ENCODE measurements around the gene ACTN1.

GRCh38 chr14:68888883-68889282, 90.2 kb downstream of the ACTN1 start:
- no peak for TF ChIP-seq CTCF (IDR thresholded peaks at IDR 0.05)
- no peak for TF ChIP-seq POLR2A (IDR thresholded peaks at IDR 0.05)
